ENCODE data around the gene GALNTL6. TPM values are rescaled to one million over a fixed set of nuclear protein-coding genes. Genes with fewer than 3 reads are reported as not detected.

GALNTL6 gene
- total RNA-seq, 2 donors from 2014 or later, result 0.19 to 0.20 TPM

DNA sequence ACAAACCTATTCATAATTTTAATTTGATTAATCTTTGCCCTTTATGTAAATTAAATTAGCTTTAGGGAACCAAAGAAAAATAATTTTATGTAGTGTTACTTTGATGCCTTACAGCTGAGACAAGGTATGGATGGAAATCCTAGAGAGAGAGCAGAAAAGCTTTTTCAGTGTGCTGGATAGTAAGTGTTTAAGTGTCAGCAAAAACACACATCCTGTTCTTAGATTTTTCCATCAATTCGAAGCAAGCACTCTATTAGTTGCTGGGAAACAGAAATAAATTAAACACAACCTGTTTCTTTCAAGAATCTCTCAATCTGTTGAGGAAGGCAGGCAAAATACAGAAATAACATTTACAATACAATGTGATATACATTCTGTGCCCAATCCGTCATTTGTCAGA is 327.8 kb downstream of the GALNTL6 start:
- Histone ChIP-seq H3K27ac (no peak overlapping the region), H3K36me3 (no peaks in the 10 kb centered on the region), H3K4me1 (no peaks in the 10 kb centered on the region), H3K27me3 (no peaks in the 10 kb centered on the region), H3K9ac (ENCODE audit: low read depth in 2 of 2, low read length in 2 of 2) (no peak overlapping the region), H3K9me3 (no peaks in the 10 kb centered on the region), H3K4me3 (no peak overlapping the region)
- intact Hi-C loops (cut with DNase I), result no loop called here
- TF ChIP-seq CTCF (IDR thresholded peaks at IDR 0.05), result no peak
- no peak for DNase-seq

DNA sequence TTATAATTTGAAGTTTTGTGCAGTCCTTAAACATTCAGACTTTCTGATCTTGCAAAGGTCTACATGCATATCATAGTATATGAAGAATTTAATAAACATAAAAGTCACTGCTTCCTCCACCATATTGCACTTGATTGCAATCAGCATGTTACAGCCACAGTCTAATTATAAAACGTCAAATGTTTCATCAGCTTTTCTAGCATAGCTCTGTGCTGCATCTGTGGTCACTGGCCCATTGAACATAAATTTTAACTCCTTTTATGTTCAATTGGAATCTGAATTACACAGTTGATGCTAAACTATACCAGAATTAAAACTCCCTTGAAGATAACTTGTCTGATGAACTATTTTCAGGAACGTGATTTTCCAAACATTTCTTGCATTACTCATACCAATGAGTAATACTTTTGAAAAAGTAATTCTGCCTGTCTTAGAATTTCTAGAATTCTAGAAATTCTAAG is 329.1 kb downstream of the GALNTL6 start:
- no peaks in the 10 kb centered on the region for H3K4me1 ChIP-seq
- no peak overlapping the region for H3K27ac ChIP-seq
- no peak for TF ChIP-seq CTCF (IDR thresholded peaks at IDR 0.05)
- no peaks in the 10 kb centered on the region for H3K36me3 ChIP-seq
- intact Hi-C loops (cut with DNase I), result no loop called here
- H3K4me3 ChIP-seq, result no peak overlapping the region
- H3K27me3 ChIP-seq, result no peaks in the 10 kb centered on the region
- H3K9me3 ChIP-seq, result no peaks in the 10 kb centered on the region
- no peak overlapping the region for H3K9ac ChIP-seq (ENCODE audit: low read depth in 2 of 2, low read length in 2 of 2)
- DNase-seq, result no peak

DNA sequence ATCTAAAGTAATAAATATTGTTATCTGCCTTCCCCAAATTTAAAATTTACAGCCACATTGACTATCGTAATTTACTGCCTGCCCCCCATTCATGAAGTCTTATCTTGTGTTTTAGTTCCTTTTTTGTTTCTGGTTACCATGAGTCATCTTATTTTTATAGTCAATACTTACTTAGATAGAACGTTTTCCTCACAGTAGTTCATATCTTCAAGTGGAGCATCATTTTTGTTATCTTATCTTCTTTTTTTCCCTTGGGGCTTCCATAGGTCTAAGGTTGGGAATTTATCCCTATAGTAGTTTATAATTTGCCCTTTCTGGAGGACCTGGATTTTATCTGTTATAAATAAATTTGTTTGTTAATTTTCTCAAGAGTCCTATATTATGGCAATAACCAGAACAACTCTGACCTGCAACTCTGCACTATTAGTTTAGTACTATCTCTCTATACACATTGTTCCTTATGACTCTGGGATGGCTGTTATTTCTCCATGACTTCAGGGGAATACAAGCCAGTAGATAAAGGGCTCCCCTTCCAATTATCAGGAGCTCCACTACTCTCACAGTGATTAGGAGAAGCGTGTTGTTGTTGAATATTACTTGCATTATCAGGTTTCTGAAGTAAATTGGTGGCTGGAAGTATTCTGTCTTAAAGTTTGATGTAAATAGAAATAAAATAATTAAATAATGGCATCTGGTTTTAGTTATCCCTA is 330.6 kb downstream of the GALNTL6 start:
- Histone ChIP-seq H3K4me3 (no peak overlapping the region), H3K9ac (ENCODE audit: low read depth in 2 of 2, low read length in 2 of 2) (no peak overlapping the region), H3K36me3 (no peaks in the 10 kb centered on the region), H3K27me3 (no peaks in the 10 kb centered on the region), H3K4me1 (no peaks in the 10 kb centered on the region), H3K9me3 (no peaks in the 10 kb centered on the region), H3K27ac (no peak overlapping the region)
- DNase-seq, result no peak
- no peak for TF ChIP-seq CTCF (IDR thresholded peaks at IDR 0.05)
- intact Hi-C loops (cut with DNase I), result no loop called here

DNA sequence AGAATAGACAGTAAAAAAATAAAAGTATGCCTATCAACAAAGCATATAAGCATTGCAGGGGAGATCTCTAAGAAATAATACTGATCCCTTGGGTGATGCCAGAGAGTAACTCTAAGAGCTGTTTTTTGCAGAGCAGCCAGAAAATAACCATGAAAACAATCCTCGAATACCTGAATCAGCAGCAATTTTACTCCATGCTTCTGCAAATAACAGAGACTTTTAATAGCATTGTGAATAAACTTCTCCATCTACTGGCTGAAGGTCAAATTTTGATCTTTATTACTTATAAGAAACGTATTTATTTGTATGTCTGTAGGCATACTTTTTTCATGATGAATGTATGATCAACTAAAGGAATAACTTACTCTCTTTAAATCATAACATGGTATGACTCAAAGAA is 334.5 kb downstream of the GALNTL6 start:
- Histone ChIP-seq H3K27me3 (no peaks in the 10 kb centered on the region), H3K4me1 (no peaks in the 10 kb centered on the region), H3K9ac (ENCODE audit: low read depth in 2 of 2, low read length in 2 of 2) (no peak overlapping the region), H3K36me3 (no peaks in the 10 kb centered on the region), H3K27ac (no peak overlapping the region), H3K4me3 (no peak overlapping the region), H3K9me3 (no peaks in the 10 kb centered on the region)
- intact Hi-C loops (cut with DNase I), result no loop called here
- no peak for DNase-seq
- no peak for TF ChIP-seq CTCF (IDR thresholded peaks at IDR 0.05)

- H3K27ac ChIP-seq, result no peak overlapping the region
- H3K9ac ChIP-seq (ENCODE audit: low read depth in 2 of 2, low read length in 2 of 2), result no peak overlapping the region
- H3K4me3 ChIP-seq, result no peak overlapping the region
- no peaks in the 10 kb centered on the region for H3K4me1 ChIP-seq
- H3K36me3 ChIP-seq, result no peaks in the 10 kb centered on the region
- intact Hi-C loops (cut with DNase I), result no loop called here
- no peak for TF ChIP-seq CTCF (IDR thresholded peaks at IDR 0.05)
- H3K27me3 ChIP-seq, result no peaks in the 10 kb centered on the region
- no peak for DNase-seq
- H3K9me3 ChIP-seq, result no peaks in the 10 kb centered on the region
Measured at GRCh38 chr4:172149329-172149728, 336.1 kb downstream of the GALNTL6 start.
